Hepatocyte (in vitro differentiated cells): ENCODE results near the gene CFAP54.

ENCODE experiments used
- CTCF ChIP-seq: fragments of 200-600 bp; sonication (generic); IDR thresholded peaks from 2 replicates; pipeline ENCODE4 v1.5.1; 2016; ENCODE audit warnings: antibody characterized with exemption, mild to moderate bottlenecking; ENCODE audit not compliant: poor library complexity
- EZH2phosphoT487 ChIP-seq: fragments of 200-600 bp; sonication (generic); IDR thresholded peaks from one replicate; pipeline ENCODE4 v1.6.1; 2018; ENCODE audit warnings: antibody characterized with exemption, mild to moderate bottlenecking, low read depth, moderate library complexity; ENCODE audit not compliant: unreplicated experiment, severe bottlenecking

- TF ChIP-seq CTCF (no peak), EZH2phosphoT487 (no peak)
These were observed 12.5 kb downstream of the CFAP54 start for GRCh38 chr12:96501908-96502307.
